Activated B cell treated with CpG ODN at 0.5 μM for 24 hours (primary cell): ENCODE data around the gene SYT13. TPM values are rescaled to one million over a fixed set of nuclear protein-coding genes. Genes with fewer than 3 reads are reported as not detected.

Source experiments
- ATAC-seq: fragments of 200-7000 bp; cut with Tn5 transposase; one replicate; pipeline ENCODE4 v1.10.0; 2021; ENCODE audit warnings: low read depth, mild to moderate bottlenecking, moderate library complexity
- CTCF ChIA-PET: fragments of 350-600 bp; sonication (Branson Sonifier 250); formaldehyde crosslinking; loops from one replicate; lab custom pipeline; 2021; ENCODE audit warnings: antibody characterized with exemption; lab: Charles Lee
- POLR2A ChIA-PET: fragments of 350-600 bp; sonication (Branson Sonifier 250); formaldehyde crosslinking; loops from one replicate; lab custom pipeline; 2021; ENCODE audit warnings: antibody characterized with exemption; lab: Charles Lee
- DNase-seq: peaks from one replicate; pipeline ENCODE4 v3.0.0; 2022
- H3K27ac Mint-ChIP-seq: one replicate; pipeline ENCODE4 v1.8.0; 2020; ENCODE audit warnings: mixed read lengths
- H3K27me3 Mint-ChIP-seq: one replicate; pipeline ENCODE4 v1.8.0; 2021; ENCODE audit warnings: mixed read lengths
- H3K36me3 Mint-ChIP-seq: one replicate; pipeline ENCODE4 v1.8.0; 2021; ENCODE audit warnings: low read depth, mixed read lengths
- H3K4me1 Mint-ChIP-seq: one replicate; pipeline ENCODE4 v1.8.0; 2021; ENCODE audit warnings: mixed read lengths
- H3K4me3 Mint-ChIP-seq: one replicate; pipeline ENCODE4 v1.8.0; 2020; ENCODE audit warnings: mild to moderate bottlenecking, mixed read lengths
- H3K9me3 Mint-ChIP-seq: one replicate; pipeline ENCODE4 v1.8.0; 2020; ENCODE audit warnings: mixed read lengths
- CTCF ChIP-seq: fragments of 200-600 bp; IDR thresholded peaks from one replicate; pipeline ENCODE4 v1.8.0; 2022; ENCODE audit warnings: antibody characterized with exemption, mild to moderate bottlenecking
- intact Hi-C: fragments of 100-400 bp; cut with micrococcal nuclease; formaldehyde crosslinking; loops from one replicate; pipeline ENCODE4 v1.15.1; 2024
- total RNA-seq: library from RNA; stranded (reverse); gene quantifications from 2 replicates; pipeline ENCODE4 v1.2.3, GENCODE V29; 2022

Gene SYT13
- total RNA-seq, 1 donor from 2014 or later: not detected

- Mint-ChIP-seq H3K27ac (no peak overlapping the region), H3K9me3 (no peaks in the 10 kb centered on the region), H3K4me3 (no peak overlapping the region), H3K4me1 (no peaks in the 10 kb centered on the region), H3K36me3 (peaks cover 11% of the 10 kb centered on the region), H3K27me3 (peaks cover 10% of the 10 kb centered on the region)
- TF ChIP-seq CTCF: no peak
- DNase-seq (no peak), ATAC-seq (no peak)
- intact Hi-C loops: loop anchor here (5.0 kb wide), 1 partner anchor 120 kb away; no protein-coding TSS in a partner anchor
- POLR2A ChIA-PET: no interaction called here
- CTCF ChIA-PET: interaction anchor here (1.0 to 2.9 kb wide), 5 partner anchors 8 to 122 kb away, joined by 3 to 7 read pairs (median 4); no protein-coding TSS in a partner anchor
Observed at GRCh38 chr11:45232341-45233080, 53.6 kb downstream of the SYT13 start.

- no peaks in the 10 kb centered on the region for H3K27me3 Mint-ChIP-seq
- H3K36me3 Mint-ChIP-seq: peaks cover 39% of the 10 kb centered on the region
- DNase-seq: no peak
- no peak overlapping the region for H3K27ac Mint-ChIP-seq
- TF ChIP-seq CTCF: no peak
- CTCF ChIA-PET: no interaction called here
- no peak for ATAC-seq
- POLR2A ChIA-PET: no interaction called here
- H3K4me3 Mint-ChIP-seq: no peak overlapping the region
- no peaks in the 10 kb centered on the region for H3K9me3 Mint-ChIP-seq
- H3K4me1 Mint-ChIP-seq: no peaks in the 10 kb centered on the region
- intact Hi-C loops: loop anchor here (5.0 kb wide), 1 partner anchor 117 kb away; no protein-coding TSS in a partner anchor
Observed at GRCh38 chr11:45229401-45230020, 56.6 kb downstream of the SYT13 start.

- no peak overlapping the region for H3K4me3 Mint-ChIP-seq
- intact Hi-C loops: no loop called here
- no peak for DNase-seq
- CTCF ChIA-PET: no interaction called here
- H3K27ac Mint-ChIP-seq: no peak overlapping the region
- TF ChIP-seq CTCF: no peak
- H3K36me3 Mint-ChIP-seq: peaks cover 49% of the 10 kb centered on the region
- no peak for ATAC-seq
- H3K4me1 Mint-ChIP-seq: no peaks in the 10 kb centered on the region
- no peaks in the 10 kb centered on the region for H3K9me3 Mint-ChIP-seq
- POLR2A ChIA-PET: interaction anchor here (0.5 kb wide), 1 partner anchor 34 kb away, joined by 4 read pairs; no protein-coding TSS in a partner anchor
- H3K27me3 Mint-ChIP-seq: no peaks in the 10 kb centered on the region
Observed at GRCh38 chr11:45227836-45228235, 58.3 kb downstream of the SYT13 start.

GRCh38 chr11:45226901-45227300 is 59.2 kb downstream of the SYT13 start:
- H3K27ac Mint-ChIP-seq: no peak overlapping the region
- no peaks in the 10 kb centered on the region for H3K27me3 Mint-ChIP-seq
- H3K36me3 Mint-ChIP-seq: peaks cover 55% of the 10 kb centered on the region
- H3K4me3 Mint-ChIP-seq: no peak overlapping the region
- ChIA-PET CTCF (no interaction called here), POLR2A (no interaction called here)
- intact Hi-C loops: no loop called here
- no peaks in the 10 kb centered on the region for H3K9me3 Mint-ChIP-seq
- no peak for TF ChIP-seq CTCF
- DNase-seq (no peak), ATAC-seq (no peak)
- no peaks in the 10 kb centered on the region for H3K4me1 Mint-ChIP-seq
